ENCODE measurements around the gene TRABD2B. TPM values are rescaled to one million over a fixed set of nuclear protein-coding genes. Genes with fewer than 3 reads are reported as not detected.

Gene TRABD2B
- total and polyA plus RNA-seq, 2 of the 4 experiments (the other 2 are of a cell fraction), result not detected

DNA sequence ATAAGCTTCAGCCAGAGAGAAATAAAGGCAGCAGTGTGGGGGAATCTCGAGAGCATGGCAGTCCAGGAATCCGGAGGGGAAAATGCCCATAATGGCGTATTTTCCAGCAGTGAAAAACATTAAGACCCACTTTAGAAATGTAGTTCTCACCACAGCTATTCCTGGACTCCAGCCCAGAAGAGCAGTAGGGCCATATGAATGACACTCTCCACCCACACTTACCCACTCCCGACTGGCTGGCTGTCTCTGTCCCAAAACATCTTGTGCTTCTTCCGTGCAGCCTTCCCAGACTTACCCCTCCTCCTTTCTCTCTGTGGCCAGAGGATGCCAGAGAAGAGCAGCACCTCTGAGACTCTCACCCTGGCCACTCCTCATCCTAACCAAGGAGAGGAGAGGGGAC is 56.4 kb downstream of the TRABD2B start:
- H3K79me1 ChIP-seq (ENCODE audit: low read depth in 1 of 2, low read length in 2 of 2), result no peaks in the 10 kb centered on the region

More for the DNA sequence above, 56.4 kb downstream of the TRABD2B start:
- TF ChIP-seq MAZ (IDR thresholded peaks at IDR 0.05; ENCODE audit: borderline replicate concordance, low read depth, low read length) (no peak), BHLHE40 (IDR thresholded peaks at IDR 0.05; ENCODE audit: low read depth, low read length) (no peak), SMC3 (IDR thresholded peaks at IDR 0.05; ENCODE audit: low read depth, low read length) (no peak)
- ChIA-PET POLR2A (ENCODE audit: unreplicated experiment) (interaction anchor here (0.6 kb wide), 1 partner anchor 301 kb away, joined by 3 read pairs; no protein-coding TSS in a partner anchor), CTCF (no interaction called here)
- H3K9me1 ChIP-seq (ENCODE audit: insufficient read depth, low read length), result no peaks in the 10 kb centered on the region
- no peak overlapping the region for H3K4me3 ChIP-seq (ENCODE audit: insufficient read depth, low read depth, low read length)
- no peak overlapping the region for H2BK20ac ChIP-seq (ENCODE audit: low read depth, low read length)
- dilution Hi-C loops (cut with HindIII; ENCODE audit: low sequenced_read_pairs, unreplicated experiment) (no loop called here), intact Hi-C loops (cut with micrococcal nuclease) (no loop called here), in situ Hi-C loops (cut with MboI; ENCODE audit: low sequenced_read_pairs) (no loop called here)
- WGBS, 2 experiments (ENCODE audit: extremely low coverage in 2 of 2, insufficient read length in 1 of 2), result 0% methylated on average over 2 of the region's 5 CpGs; no CpG with 5 or more reads in 1 of the 2 experiments
- no peak overlapping the region for H2AK9ac ChIP-seq (replicated peaks; ENCODE audit: low read depth, low read length, poor library complexity)
- no peak overlapping the region for H2AK5ac ChIP-seq (ENCODE audit: low read depth, low read length)
- H3K4ac ChIP-seq (ENCODE audit: low read depth, low read length), result no peak overlapping the region
- H2BK120ac ChIP-seq (ENCODE audit: low read depth, low read length), result no peak overlapping the region
- H3K14ac ChIP-seq (replicated peaks; ENCODE audit: low read depth, low read length), result no peak overlapping the region
- H2BK5ac ChIP-seq (ENCODE audit: low read depth, low read length, poor library complexity, severe bottlenecking), result no peak overlapping the region
- no peak overlapping the region for H3K27ac ChIP-seq (ENCODE audit: insufficient read depth, low read length)
- H2AFZ ChIP-seq (replicated peaks; ENCODE audit: low read length, poor library complexity), result no peak overlapping the region
- H4K91ac ChIP-seq (ENCODE audit: insufficient read depth, low read depth, low read length), result no peak overlapping the region
- H4K8ac ChIP-seq (ENCODE audit: low read depth in 2 of 2, low read length in 2 of 2), result no peak overlapping the region
- H3K18ac ChIP-seq (ENCODE audit: low read depth, low read length), result no peak overlapping the region
- no peaks in the 10 kb centered on the region for H3K36me3 ChIP-seq (ENCODE audit: control insufficient read depth, insufficient read depth, low read length)
- H3K4me2 ChIP-seq (ENCODE audit: low read depth, low read length), result no peak overlapping the region
- no peak for DNase-seq
- H3K56ac ChIP-seq (ENCODE audit: extremely low read depth, insufficient read depth, low read length), result no peak overlapping the region
- no peaks in the 10 kb centered on the region for H4K20me1 ChIP-seq (ENCODE audit: insufficient read depth, low read length)
- H3K23ac ChIP-seq (ENCODE audit: low read depth, low read length), result no peak overlapping the region
- no peaks in the 10 kb centered on the region for H3K27me3 ChIP-seq (ENCODE audit: control insufficient read depth, insufficient read depth, low read length)
- no peaks in the 10 kb centered on the region for H3K4me1 ChIP-seq (ENCODE audit: control insufficient read depth, insufficient read depth, low read length)
- H3K9ac ChIP-seq (ENCODE audit: low read depth, low read length), result no peak overlapping the region
- no peak for ATAC-seq (ENCODE audit: low read depth)
- H3K9me3 ChIP-seq (ENCODE audit: control insufficient read depth, insufficient read depth, low read length), result no peaks in the 10 kb centered on the region
- no peak overlapping the region for H4K5ac ChIP-seq (ENCODE audit: low read depth, low read length)
- no TSS peak for BruUV-seq (replicated peaks)
- no peak overlapping the region for H2BK15ac ChIP-seq (ENCODE audit: low read depth, low read length)
